ENCODE data around the gene ZNF473.

The ZNF473 gene

GRCh38 chr19:50003254-50003788 lies 22.5 kb upstream of the ZNF473 start:
- DNase-seq = no peak

GRCh38 chr19:50003810-50004419 lies 21.9 kb upstream of the ZNF473 start:
- peak in 3 of 56 donors; percentile 3 to 19 (median 16) for DNase-seq

- no peak for DNase-seq
Observed at GRCh38 chr19:50005428-50005827, 20.4 kb upstream of the ZNF473 start.

- DNase-seq = no peak
Observed at GRCh38 chr19:50007170-50007569, 18.6 kb upstream of the ZNF473 start.

GRCh38 chr19:50007947-50008346 lies 17.9 kb upstream of the ZNF473 start:
- no peak for DNase-seq

- DNase-seq = no peak
Observed at GRCh38 chr19:50008532-50008931, 17.3 kb upstream of the ZNF473 start.

GRCh38 chr19:50016225-50016807 lies 9.5 kb upstream of the ZNF473 start:
- no peak for DNase-seq

- DNase-seq = no peak
Observed at GRCh38 chr19:50020481-50020880, 5.3 kb upstream of the ZNF473 start.

- DNase-seq = no peak
Observed at GRCh38 chr19:50022823-50023222, 3.0 kb upstream of the ZNF473 start.

GRCh38 chr19:50024719-50025021 lies 1.1 kb upstream of the ZNF473 start:
- DNase-seq = no peak

GRCh38 chr19:50025022-50025793 lies 597 bp upstream of the ZNF473 start, which contains the start of gene VRK3:
VRK3 (minus strand) TSS chr19:50025372; CDS start chr19:50016162, 9,210 bp downstream.
- peak; percentile 84 to 100 (median 99) for DNase-seq

- DNase-seq = no peak
Observed at GRCh38 chr19:50026550-50026906, 723 bp downstream of the ZNF473 start.

- no peak for DNase-seq
Observed at GRCh38 chr19:50030225-50030624, 4.4 kb downstream of the ZNF473 start.

- no peak for DNase-seq
Observed at GRCh38 chr19:50030937-50031336, 5.1 kb downstream of the ZNF473 start.

GRCh38 chr19:50036908-50037307 lies 11.1 kb downstream of the ZNF473 start:
- DNase-seq = no peak

GRCh38 chr19:50039968-50040367 lies 14.2 kb downstream of the ZNF473 start:
- DNase-seq = no peak

- peak in 1 of 56 donors; percentile 0 for DNase-seq
Observed at GRCh38 chr19:50040967-50041366, 15.2 kb downstream of the ZNF473 start.

GRCh38 chr19:50042363-50043024 lies 16.7 kb downstream of the ZNF473 start:
- no peak for DNase-seq

GRCh38 chr19:50043967-50044366 lies 18.2 kb downstream of the ZNF473 start:
- DNase-seq = no peak

- no peak for DNase-seq
Observed at GRCh38 chr19:50044922-50045321, 19.1 kb downstream of the ZNF473 start.

GRCh38 chr19:50046649-50047503 lies 21.1 kb downstream of the ZNF473 start:
- DNase-seq = peak in 50 of 56 donors; percentile 3 to 89 (median 44)
